Amygdala (tissue), 56 donors: ENCODE data around the gene C10orf105.

Experiments used
- DNase-seq, 56 donors: peaks; one replicate each; lab custom pipeline; 2025; lab: John Stamatoyannopoulos, UW

Gene C10orf105

DNA sequence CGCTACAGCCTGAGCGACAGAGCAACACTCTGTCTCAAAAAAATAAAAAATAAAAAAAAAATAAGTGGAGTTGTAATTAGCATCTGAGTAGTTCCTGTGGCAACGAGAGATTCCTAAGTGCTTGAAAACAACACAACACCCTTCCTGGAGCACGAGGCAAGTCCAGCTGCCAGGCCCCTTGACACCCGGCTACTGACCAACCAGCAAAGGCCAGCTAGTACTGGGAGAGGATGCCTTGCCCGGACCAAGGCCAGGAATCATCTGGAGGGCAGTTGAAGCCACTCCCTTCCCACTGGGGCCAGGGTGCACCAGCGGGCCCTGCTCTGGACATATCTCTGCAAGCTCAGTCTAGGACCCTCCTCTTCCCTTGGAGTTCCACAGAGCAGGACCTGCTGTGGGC is 536 bp downstream of the C10orf105 start:
- DNase-seq = peak in 10 of 56 donors; percentile 13 to 57 (median 30)

DNA sequence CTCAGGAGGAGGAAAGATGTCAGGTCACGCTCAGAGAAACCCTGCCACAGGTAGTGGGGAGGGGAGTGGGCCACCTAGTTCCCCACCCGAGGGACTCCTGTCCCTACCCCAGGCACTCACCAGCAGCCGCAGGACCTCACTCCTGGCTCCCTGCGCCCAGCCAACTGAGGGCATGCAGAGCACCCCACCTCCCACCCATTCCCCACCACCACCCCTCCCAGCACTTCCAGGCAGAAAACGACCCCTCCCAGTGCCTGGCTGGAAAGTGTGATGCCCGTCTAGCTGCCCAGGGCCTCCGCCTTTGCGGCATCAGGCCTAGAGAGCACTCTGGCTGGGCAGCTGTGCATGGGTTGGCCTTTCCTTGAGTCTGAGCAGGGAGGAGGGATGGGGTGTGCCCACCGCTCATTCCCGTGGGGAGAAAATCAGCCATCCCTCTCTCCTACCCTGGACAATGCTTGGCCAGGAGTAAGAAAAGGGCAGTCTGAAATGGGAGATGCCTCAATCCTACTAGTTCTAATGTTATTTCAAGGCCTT is 1.3 kb downstream of the C10orf105 start:
- DNase-seq = no peak

- DNase-seq = no peak
These were observed 2.0 kb downstream of the C10orf105 start for GRCh38 chr10:71717551-71717951.

DNA sequence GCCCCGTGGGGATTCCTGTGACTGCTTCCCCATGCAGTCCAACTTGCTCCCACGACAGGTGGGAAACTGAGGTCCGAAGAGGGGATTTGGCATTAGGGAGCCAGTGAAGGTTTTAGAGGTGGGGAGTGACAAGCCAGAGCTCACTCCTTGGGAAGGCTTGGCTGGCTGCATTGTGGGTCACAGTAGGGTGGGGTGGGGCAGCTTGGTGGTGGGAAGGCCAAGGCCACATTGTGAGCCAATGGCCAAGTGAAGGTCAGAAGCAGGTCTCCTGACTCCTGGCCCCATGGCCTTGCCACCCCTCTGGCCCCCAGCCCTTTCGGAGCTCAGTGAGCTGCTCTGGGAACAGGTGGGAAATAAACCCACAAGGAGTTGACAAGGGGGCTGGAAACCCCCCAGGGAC is 2.5 kb downstream of the C10orf105 start:
- DNase-seq = no peak

- DNase-seq = no peak
These were observed 3.2 kb downstream of the C10orf105 start for GRCh38 chr10:71716426-71716825.

- no peak for DNase-seq
These were observed 3.7 kb downstream of the C10orf105 start for GRCh38 chr10:71715860-71716259.

- no peak for DNase-seq
These were observed 4.6 kb downstream of the C10orf105 start for GRCh38 chr10:71715026-71715425.

DNA sequence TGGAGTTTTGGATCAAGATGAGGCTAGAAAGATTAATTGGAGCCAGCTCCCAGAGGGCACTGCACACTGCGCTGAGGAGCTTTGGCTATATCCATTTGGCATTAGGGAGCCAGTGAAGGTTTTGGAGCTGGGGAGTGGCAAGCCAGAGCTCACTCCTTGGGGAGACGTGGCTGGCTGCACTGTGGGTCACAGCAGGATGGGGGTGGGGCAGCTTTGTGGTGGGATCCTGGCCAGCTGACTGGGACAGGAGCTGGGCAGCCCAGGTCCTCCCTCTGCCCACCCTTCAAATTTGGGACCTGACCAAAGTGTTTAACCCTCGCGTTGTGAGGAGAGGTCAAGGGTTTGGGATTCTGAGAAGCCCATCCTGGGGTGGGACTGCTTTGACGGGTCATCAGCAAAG is 5.0 kb downstream of the C10orf105 start:
- no peak for DNase-seq

GRCh38 chr10:71714031-71714410 is 5.6 kb downstream of the C10orf105 start:
- DNase-seq = no peak

- DNase-seq = peak in 54 of 56 donors; percentile 56 to 98 (median 89)
These were observed 6.2 kb downstream of the C10orf105 start for GRCh38 chr10:71713135-71714030.

DNA sequence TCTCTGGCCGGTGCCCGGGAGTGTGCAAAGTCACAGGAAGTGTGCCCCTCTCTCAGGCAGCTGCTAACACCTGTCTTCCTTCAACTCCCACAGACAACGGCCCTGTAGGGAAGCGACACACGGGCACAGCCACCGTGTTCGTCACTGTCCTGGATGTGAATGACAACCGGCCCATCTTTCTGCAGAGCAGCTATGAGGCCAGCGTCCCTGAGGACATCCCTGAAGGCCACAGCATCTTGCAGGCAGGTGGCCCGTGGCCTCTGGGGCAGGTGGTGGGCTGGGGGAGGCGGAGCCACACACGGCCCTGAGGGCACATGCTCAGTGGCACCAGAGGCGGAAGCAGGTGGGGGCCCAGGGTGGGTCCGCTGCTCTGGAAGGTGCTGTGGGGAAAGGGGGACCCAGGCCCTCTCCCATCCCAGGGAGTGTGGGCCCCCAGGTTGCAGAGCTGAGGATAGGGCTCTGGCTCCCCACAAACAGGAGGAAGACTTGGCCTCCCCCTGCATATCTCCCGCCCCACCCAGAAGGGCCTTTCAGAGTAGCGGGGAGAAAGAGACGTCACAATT is 6.9 kb downstream of the C10orf105 start:
- DNase-seq = peak in 2 of 56 donors; percentile 54 to 57

GRCh38 chr10:71712170-71712569 is 7.4 kb downstream of the C10orf105 start:
- DNase-seq = no peak

- no peak for DNase-seq
These were observed 8.4 kb downstream of the C10orf105 start for GRCh38 chr10:71711052-71711623.

GRCh38 chr10:71710519-71710918 is 9.1 kb downstream of the C10orf105 start:
- no peak for DNase-seq

GRCh38 chr10:71708897-71709882 is 10.4 kb downstream of the C10orf105 start:
- DNase-seq = no peak

GRCh38 chr10:71708301-71708703 is 11.3 kb downstream of the C10orf105 start:
- peak in 41 of 56 donors; percentile 14 to 75 (median 44) for DNase-seq

DNA sequence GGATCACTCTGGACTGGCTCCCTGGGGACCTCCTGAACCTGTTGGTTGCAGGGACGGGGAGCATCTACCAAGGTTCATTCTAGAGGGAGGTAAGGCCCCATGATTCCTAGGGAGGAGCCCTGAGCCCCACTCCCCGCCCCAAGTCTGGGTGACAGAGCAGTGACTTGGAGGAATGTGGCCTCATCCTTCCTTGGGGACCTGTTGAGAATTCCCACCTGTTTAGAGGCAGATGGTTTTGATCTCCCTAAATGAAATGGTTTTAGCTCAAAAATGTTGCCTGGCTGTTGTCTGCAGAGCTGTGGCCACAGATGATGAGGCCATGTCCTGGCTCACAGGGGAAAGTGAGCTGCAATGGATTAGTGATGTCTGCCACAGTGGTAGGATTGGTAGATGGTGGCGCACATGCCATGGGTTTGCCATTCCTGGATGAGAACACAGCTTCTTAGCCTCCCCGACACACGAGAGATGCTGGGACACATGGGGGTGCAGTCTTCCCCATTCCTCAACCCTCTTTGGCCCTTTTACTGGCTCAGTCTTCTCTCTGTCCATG is 12.3 kb downstream of the C10orf105 start:
- DNase-seq = no peak

DNA sequence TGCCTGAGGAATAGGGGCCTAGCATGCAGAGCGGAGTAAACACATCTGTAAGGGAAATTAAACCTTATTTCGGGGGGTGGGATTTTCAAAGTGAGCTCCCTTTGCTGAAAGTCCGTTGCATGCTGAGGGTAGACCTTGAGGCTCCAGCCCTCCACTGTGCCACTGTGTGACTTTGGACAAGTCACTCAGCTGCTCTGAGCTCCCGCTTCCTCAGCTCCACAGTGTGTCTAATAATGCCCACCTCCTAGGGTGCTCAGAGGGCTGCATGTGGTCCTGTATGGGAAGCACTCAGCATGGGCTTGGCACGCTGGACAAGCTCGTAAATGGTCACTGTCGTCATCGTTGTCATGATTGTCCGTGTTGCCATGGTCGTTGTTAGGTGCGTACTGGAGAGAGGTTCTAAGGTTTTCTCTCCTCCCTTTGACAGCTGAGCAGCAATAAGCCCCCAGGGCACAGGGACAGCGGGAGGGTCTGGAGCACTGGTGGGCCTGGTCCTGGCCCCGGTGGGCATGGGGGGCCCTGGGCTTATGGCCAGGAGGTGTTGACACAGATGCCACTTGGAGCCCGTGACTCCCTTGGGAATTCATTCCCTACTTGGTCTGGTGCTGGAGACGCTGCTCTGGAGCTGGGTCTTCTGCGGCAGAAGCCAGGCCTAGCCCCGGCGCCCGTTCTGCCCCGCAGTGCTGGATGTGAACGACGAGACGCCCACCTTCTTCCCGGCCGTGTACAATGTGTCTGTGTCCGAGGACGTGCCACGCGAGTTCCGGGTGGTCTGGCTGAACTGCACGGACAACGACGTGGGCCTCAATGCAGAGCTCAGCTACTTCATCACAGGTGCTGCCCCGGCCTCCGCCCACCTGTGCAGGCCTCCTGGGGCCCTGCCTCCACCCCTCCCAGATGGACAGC is 13.1 kb downstream of the C10orf105 start:
- no peak for DNase-seq

DNA sequence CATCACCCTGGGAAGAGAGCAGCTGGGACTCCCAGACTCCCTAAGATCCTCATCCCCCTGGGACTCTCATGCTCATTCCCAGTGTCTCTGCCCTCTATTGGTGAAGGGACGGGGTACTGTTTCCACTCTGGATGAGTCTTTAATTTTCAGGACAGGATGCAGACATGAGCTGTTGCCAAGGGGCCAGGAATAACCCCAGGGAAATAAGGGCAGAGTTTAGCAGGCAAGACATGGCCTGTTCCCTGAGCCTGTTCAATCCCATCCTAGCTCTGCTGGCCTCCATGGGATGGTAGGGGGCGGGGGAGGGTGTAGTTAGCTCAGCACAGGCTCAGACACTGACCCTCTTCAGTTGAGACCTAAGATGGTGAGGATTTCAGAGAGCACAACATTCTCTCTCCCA is 14.0 kb downstream of the C10orf105 start:
- DNase-seq = no peak
